Measurements from ENCODE around the gene RPH3AL.
"Not testable (repeated sequence)": the region's sequence is repeated elsewhere in the genome, so short reads cannot be mapped to it uniquely, and the experiment has no call there.

Gene RPH3AL

GRCh38 chr17:253091-253846 lies 99.3 kb downstream of the RPH3AL start:
- DNase-seq: no peak

GRCh38 chr17:252456-252855 lies 100.2 kb downstream of the RPH3AL start:
- no peak for DNase-seq

GRCh38 chr17:251531-251930 lies 101.1 kb downstream of the RPH3AL start:
- no peak for DNase-seq

GRCh38 chr17:250487-251300 lies 101.9 kb downstream of the RPH3AL start:
- no peak for DNase-seq

GRCh38 chr17:249236-249993 lies 103.2 kb downstream of the RPH3AL start:
- no peak for DNase-seq

- no peak for DNase-seq
These were observed 104.0 kb downstream of the RPH3AL start for GRCh38 chr17:248337-249235.

GRCh38 chr17:247767-248166 lies 104.8 kb downstream of the RPH3AL start:
- DNase-seq: no peak

- no peak for DNase-seq
These were observed 105.7 kb downstream of the RPH3AL start for GRCh38 chr17:246851-247421.

GRCh38 chr17:246226-246625 lies 106.4 kb downstream of the RPH3AL start:
- DNase-seq: no peak

- no peak for DNase-seq
These were observed 107.0 kb downstream of the RPH3AL start for GRCh38 chr17:245611-246010.

GRCh38 chr17:245020-245419 lies 107.6 kb downstream of the RPH3AL start:
- no peak for DNase-seq

- not testable (repeated sequence) for DNase-seq
These were observed 108.7 kb downstream of the RPH3AL start for GRCh38 chr17:243924-244323.

- no peak for DNase-seq
These were observed 113.7 kb downstream of the RPH3AL start for GRCh38 chr17:238964-239259.

GRCh38 chr17:238071-238963 lies 114.3 kb downstream of the RPH3AL start:
- no peak for DNase-seq

- DNase-seq: no peak
These were observed 115.1 kb downstream of the RPH3AL start for GRCh38 chr17:237406-237955.

- no peak for DNase-seq
These were observed 115.8 kb downstream of the RPH3AL start for GRCh38 chr17:236641-237405.

- no peak for DNase-seq
These were observed 116.6 kb downstream of the RPH3AL start for GRCh38 chr17:235831-236640.

GRCh38 chr17:234994-235830 lies 117.4 kb downstream of the RPH3AL start:
- not testable (repeated sequence) for DNase-seq

All from SW 1271 (cell line).